HepG2 (cell line): Measurements from ENCODE around the gene DDAH1. TPM values are rescaled to one million over a fixed set of nuclear protein-coding genes. Genes with fewer than 3 reads are reported as not detected.
A peak's percentile ranks its signal among the peaks of the same experiment; 100 is the strongest.

Experiments
- ARNT2 ChIP-seq: sonication (generic); formaldehyde crosslinking; IDR thresholded peaks from 2 replicates; pipeline ENCODE4 v1.8.0; 2022; ENCODE audit warnings: mild to moderate bottlenecking, low read depth, missing genetic modification reagents, moderate library complexity
- E2F5 ChIP-seq: sonication (generic); formaldehyde crosslinking; conservative IDR thresholded peaks from 2 replicates; pipeline ENCODE4 v1.4.0; 2020; ENCODE audit warnings: missing genetic modification reagents
- FOXJ3 ChIP-seq: sonication (generic); formaldehyde crosslinking; IDR thresholded peaks from 2 replicates; pipeline ENCODE4 v1.4.0; 2020; ENCODE audit warnings: missing genetic modification reagents, mild to moderate bottlenecking, borderline replicate concordance
- HES4 ChIP-seq: sonication (generic); formaldehyde crosslinking; IDR thresholded peaks from 2 replicates; pipeline ENCODE4 v1.9.0; 2021; ENCODE audit warnings: mild to moderate bottlenecking, missing genetic modification reagents, borderline replicate concordance
- HIVEP1 ChIP-seq: sonication (generic); formaldehyde crosslinking; IDR thresholded peaks from 2 replicates; pipeline ENCODE4 v1.4.0; 2020; ENCODE audit warnings: mild to moderate bottlenecking, missing genetic modification reagents
- KDM1A ChIP-seq: IDR thresholded peaks from 2 replicates; pipeline ENCODE4 v1.6.1; 2016; ENCODE audit warnings: missing compliant biosample characterization
- KMT2B ChIP-seq: IDR thresholded peaks from 2 replicates; pipeline ENCODE4 v1.6.1; 2016; ENCODE audit warnings: missing genetic modification reagents, missing compliant biosample characterization
- MED13 ChIP-seq: sonication (generic); formaldehyde crosslinking; IDR thresholded peaks from 2 replicates; pipeline ENCODE4 v1.5.0; 2020; ENCODE audit warnings: missing genetic modification reagents
- MTF2 ChIP-seq: sonication (generic); formaldehyde crosslinking; IDR thresholded peaks from 2 replicates; pipeline ENCODE4 v1.5.0; 2020; ENCODE audit warnings: missing genetic modification reagents, borderline replicate concordance
- MZF1 ChIP-seq: sonication (generic); formaldehyde crosslinking; IDR thresholded peaks from 2 replicates; pipeline ENCODE4 v1.8.1; 2023; ENCODE audit warnings: mild to moderate bottlenecking, missing genetic modification reagents, borderline replicate concordance
- PHF20 ChIP-seq: sonication (generic); formaldehyde crosslinking; IDR thresholded peaks from 2 replicates; pipeline ENCODE4 v1.5.0; 2020; ENCODE audit warnings: mild to moderate bottlenecking, missing genetic modification reagents
- RFX5 ChIP-seq: IDR thresholded peaks from 2 replicates; pipeline ENCODE4 v1.6.1; 2011; ENCODE audit warnings: low read depth, low read length, improper control_type of control experiment
- SIX1 ChIP-seq: sonication (generic); formaldehyde crosslinking; IDR thresholded peaks from 2 replicates; pipeline ENCODE4 v1.4.0; 2020; ENCODE audit warnings: missing genetic modification reagents, borderline replicate concordance
- SRSF9 ChIP-seq: fragments of 200-400 bp; formaldehyde crosslinking; IDR thresholded peaks from 2 replicates; pipeline ENCODE4 v1.6.1; 2018; ENCODE audit warnings: borderline replicate concordance, mild to moderate bottlenecking, low read depth, low read length; ENCODE audit not compliant: insufficient read depth, poor library complexity, severe bottlenecking
- SUZ12 ChIP-seq: fragments of 150-350 bp; IDR thresholded peaks from 2 replicates; pipeline ENCODE4 v1.6.1; 2014; ENCODE audit warnings: low read depth, low read length
- ZBTB46 ChIP-seq: sonication (generic); formaldehyde crosslinking; IDR thresholded peaks from 2 replicates; pipeline ENCODE4 v1.4.0; 2020; ENCODE audit warnings: mild to moderate bottlenecking, missing genetic modification reagents, borderline replicate concordance
- ZNF292 ChIP-seq: sonication (generic); formaldehyde crosslinking; IDR thresholded peaks from 2 replicates; pipeline ENCODE4 v1.8.1; 2022; ENCODE audit warnings: mild to moderate bottlenecking, low read depth, missing genetic modification reagents, borderline replicate concordance
- ZNF430 ChIP-seq: sonication (generic); formaldehyde crosslinking; IDR thresholded peaks from 2 replicates; pipeline ENCODE4 v1.9.0; 2021; ENCODE audit warnings: mild to moderate bottlenecking, missing genetic modification reagents
- polyA plus RNA-seq, 8 experiments: library from polyadenylated mRNA; depleted of rRNA in 3 of 8; stranded (reverse) in 7 of 8; unstranded in 1 of 8; fragments of >200 nt; fragmentation: Illumina TruSeq in 4 of 8; extraction: Trizol in 4 of 8; gene quantifications; 2 replicates each; pipeline versions ENCODE4 v1.2.1 to v1.2.3, GENCODE V29; 2011 to 2016; ENCODE audit warnings: low read depth in 4 of 8, missing spikeins in 1 of 8, mixed read lengths in 1 of 8; ENCODE audit not compliant: insufficient read depth in 1 of 8
- total RNA-seq, 5 experiments: library from RNA; depleted of rRNA; stranded (reverse); fragments of >200 nt; fragmentation: Illumina TruSeq; extraction: Trizol; gene quantifications; 2 replicates each; pipeline ENCODE4 v1.2.3, GENCODE V29; 2016; ENCODE audit warnings: low read depth in 1 of 5
- TF ChIP-seq, protein P1 (sequence below): sonication (generic); formaldehyde crosslinking; IDR thresholded peaks from 2 replicates; pipeline ENCODE4 v1.4.0; 2020; ENCODE audit warnings: missing genetic modification reagents, mild to moderate bottlenecking, borderline replicate concordance
- TF ChIP-seq, protein P2 (sequence below): sonication (generic); formaldehyde crosslinking; IDR thresholded peaks from 2 replicates; pipeline ENCODE4 v1.4.0; 2020; ENCODE audit warnings: missing genetic modification reagents, borderline replicate concordance
- TF ChIP-seq, protein P3 (sequence below): sonication (generic); formaldehyde crosslinking; IDR thresholded peaks from 2 replicates; pipeline ENCODE4 v1.8.0; 2022; ENCODE audit warnings: mild to moderate bottlenecking, missing genetic modification reagents, moderate library complexity

Gene DDAH1
- total and polyA plus RNA-seq, 2 of the 13 experiments (the other 11 are each of a cell fraction or from before 2014, with no cell fraction given) = 39.7 to 64.4 TPM

DNA sequence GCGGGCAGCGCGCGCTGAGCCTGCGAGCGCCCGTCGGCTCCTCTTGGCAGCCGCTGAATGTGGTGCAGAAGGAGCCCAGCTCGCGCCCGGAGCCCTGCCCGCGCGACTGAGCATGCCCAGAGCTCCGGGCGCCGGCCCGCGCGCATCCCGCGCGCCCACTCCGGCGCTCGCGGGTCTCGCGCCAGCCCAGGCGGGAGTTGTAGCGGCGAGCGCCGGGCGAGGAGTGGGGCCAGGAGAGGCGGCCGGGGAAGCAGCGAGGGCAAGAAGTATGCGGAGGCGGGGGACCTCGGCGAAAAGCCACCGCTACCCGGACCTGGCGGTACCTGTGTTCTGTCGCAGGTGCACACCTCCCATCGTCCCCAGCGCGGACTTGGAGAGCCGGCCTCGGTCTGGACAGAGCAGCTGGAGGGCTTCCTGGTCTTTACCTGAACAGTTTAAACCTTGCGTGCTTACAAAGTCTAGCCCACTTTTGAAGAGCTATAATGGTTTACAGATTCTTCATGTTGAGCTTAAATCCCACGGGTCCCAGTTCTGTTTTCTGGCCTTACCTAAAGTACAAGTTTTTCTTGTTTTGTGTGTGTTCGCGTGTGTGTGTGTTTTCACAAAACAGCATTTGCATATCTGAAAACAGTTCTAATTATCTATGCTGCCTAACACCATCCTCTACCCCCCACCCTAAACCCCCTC is at the start of gene DDAH1 (continued):
- TF ChIP-seq E2F5 = no peak
- no peak for TF ChIP-seq SIX1
- 0 out of 2 replicates have a peak, but pooled peaks have one; percentile 28 for TF ChIP-seq PHF20 (CRISPR knock-in tag)
- TF ChIP-seq SUZ12 = no peak
- no peak for TF ChIP-seq ZNF430 (CRISPR knock-in tag)
- no peak for TF ChIP-seq ZBTB46
- TF ChIP-seq, protein P1, sequence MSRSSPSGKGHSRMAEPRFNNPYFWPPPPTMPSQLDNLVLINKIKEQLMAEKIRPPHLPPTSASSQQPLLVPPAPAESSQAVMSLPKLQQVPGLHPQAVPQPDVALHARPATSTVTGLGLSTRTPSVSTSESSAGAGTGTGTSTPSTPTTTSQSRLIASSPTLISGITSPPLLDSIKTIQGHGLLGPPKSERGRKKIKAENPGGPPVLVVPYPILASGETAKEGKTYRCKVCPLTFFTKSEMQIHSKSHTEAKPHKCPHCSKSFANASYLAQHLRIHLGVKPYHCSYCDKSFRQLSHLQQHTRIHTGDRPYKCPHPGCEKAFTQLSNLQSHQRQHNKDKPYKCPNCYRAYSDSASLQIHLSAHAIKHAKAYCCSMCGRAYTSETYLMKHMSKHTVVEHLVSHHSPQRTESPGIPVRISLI = no peak
- no peak for TF ChIP-seq MED13 (CRISPR knock-in tag)
- TF ChIP-seq ZNF292 (CRISPR knock-in tag) = no peak
- no peak for TF ChIP-seq HES4 (CRISPR knock-in tag)
- no peak for TF ChIP-seq KMT2B (CRISPR knock-in tag)
- TF ChIP-seq MZF1 (CRISPR knock-in tag) = no peak
- TF ChIP-seq, protein P2, sequence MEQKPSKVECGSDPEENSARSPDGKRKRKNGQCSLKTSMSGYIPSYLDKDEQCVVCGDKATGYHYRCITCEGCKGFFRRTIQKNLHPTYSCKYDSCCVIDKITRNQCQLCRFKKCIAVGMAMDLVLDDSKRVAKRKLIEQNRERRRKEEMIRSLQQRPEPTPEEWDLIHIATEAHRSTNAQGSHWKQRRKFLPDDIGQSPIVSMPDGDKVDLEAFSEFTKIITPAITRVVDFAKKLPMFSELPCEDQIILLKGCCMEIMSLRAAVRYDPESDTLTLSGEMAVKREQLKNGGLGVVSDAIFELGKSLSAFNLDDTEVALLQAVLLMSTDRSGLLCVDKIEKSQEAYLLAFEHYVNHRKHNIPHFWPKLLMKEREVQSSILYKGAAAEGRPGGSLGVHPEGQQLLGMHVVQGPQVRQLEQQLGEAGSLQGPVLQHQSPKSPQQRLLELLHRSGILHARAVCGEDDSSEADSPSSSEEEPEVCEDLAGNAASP (CRISPR knock-in tag) = no peak
- no peak for TF ChIP-seq KDM1A (CRISPR knock-in tag)
- TF ChIP-seq, protein P3, sequence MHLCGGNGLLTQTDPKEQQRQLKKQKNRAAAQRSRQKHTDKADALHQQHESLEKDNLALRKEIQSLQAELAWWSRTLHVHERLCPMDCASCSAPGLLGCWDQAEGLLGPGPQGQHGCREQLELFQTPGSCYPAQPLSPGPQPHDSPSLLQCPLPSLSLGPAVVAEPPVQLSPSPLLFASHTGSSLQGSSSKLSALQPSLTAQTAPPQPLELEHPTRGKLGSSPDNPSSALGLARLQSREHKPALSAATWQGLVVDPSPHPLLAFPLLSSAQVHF = no peak
- TF ChIP-seq ARNT2 = no peak
- TF ChIP-seq RFX5 = no peak
- TF ChIP-seq MTF2 (CRISPR knock-in tag) = no peak
- no peak for TF ChIP-seq SRSF9
- no peak for TF ChIP-seq HIVEP1
- TF ChIP-seq FOXJ3 (CRISPR knock-in tag) = no peak
